ENCODE data around the gene STARD7. TPM values are rescaled to one million over a fixed set of nuclear protein-coding genes. Genes with fewer than 3 reads are reported as not detected.

STARD7 gene
- total and polyA plus RNA-seq, 2 of the 13 experiments (the other 11 are each of a cell fraction or from before 2014, with no cell fraction given) = 88.2 to 300 TPM

DNA sequence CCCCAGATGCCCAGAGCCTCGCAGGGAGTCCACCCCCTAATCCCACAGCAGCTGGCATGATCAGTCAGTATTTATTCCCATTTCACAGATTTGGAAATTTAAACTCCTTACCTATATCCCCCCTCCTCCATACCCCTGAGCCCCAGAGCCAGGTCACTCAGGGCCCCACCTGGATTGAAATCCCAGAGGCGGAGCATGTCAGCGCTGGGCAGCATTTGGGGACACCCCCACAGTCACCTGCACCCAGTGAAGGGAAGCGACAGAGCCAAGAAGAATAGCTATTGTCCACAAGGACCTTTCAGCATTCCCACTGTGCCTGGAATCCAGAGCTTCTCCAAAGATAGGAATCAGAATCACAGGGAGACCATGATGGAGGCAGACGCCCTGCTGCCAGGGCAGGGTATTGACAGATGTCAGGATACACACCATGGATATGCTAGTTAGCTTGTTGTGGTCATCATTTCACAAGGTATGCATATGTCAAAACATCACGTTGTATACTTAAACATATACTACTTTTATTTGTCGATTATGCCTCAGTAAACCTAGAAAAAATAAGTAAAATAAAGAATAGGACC, 69.4 kb downstream of the STARD7 start:
- ChIA-PET POLR2A (no interaction called here), CTCF (ENCODE audit: low intra/inter-chr PET ratio, low total read pairs) (interaction anchor here (0.7 to 2.7 kb wide), 3 partner anchors 35 to 371 kb away, joined by 3 to 33 read pairs (median 6); no protein-coding TSS in a partner anchor)
- no peaks in the 10 kb centered on the region for H3K36me3 ChIP-seq (replicated peaks in 1 of 2; ENCODE audit: control insufficient read depth in 1 of 2, insufficient read depth in 2 of 2, low read length in 2 of 2)
- no peak overlapping the region for H3K4me3 ChIP-seq (replicated peaks in 1 of 3; ENCODE audit: insufficient read depth in 1 of 3, low read depth in 2 of 3, low read length in 3 of 3)
- intact Hi-C loops (cut with micrococcal nuclease; ENCODE audit: unreplicated experiment) = loop anchor here (2.0 kb wide), 1 partner anchor 122 kb away; no protein-coding TSS in a partner anchor
- WGBS (ENCODE audit: low lambda C conversion rate) = 36% methylated on average over 7 of the region's 7 CpGs
- no peak overlapping the region for H3K4me2 ChIP-seq (ENCODE audit: low read depth, low read length)
- H4K20me1 ChIP-seq (ENCODE audit: insufficient read depth, low read length) = no peaks in the 10 kb centered on the region
- in situ Hi-C loops (cut with HindIII; ENCODE audit: extremely low pct_ligation_motif_present, low pct_unique_long_range_greater_than_20kb) = loop anchor here (25.0 kb wide), 1 partner anchor 373 kb away; the partner anchor contains the start of gene NEURL3
- no peak overlapping the region for H2AFZ ChIP-seq (ENCODE audit: low read length)
- ATAC-seq (no peak), DNase-seq (ENCODE audit: low spot score) (no peak), FAIRE-seq (no peak)
- H3K9ac ChIP-seq (ENCODE audit: insufficient read depth, low read depth, low read length) = no peak overlapping the region
- no peaks in the 10 kb centered on the region for H3K9me3 ChIP-seq (ENCODE audit: low read length)
- no peaks in the 10 kb centered on the region for H3K4me1 ChIP-seq (ENCODE audit: insufficient read depth, low read length)
- H3K27ac ChIP-seq (ENCODE audit: extremely low read length, insufficient read depth, low read length) = no peak overlapping the region
- TF ChIP-seq ZNF468 (CRISPR knock-in tag; IDR thresholded peaks at IDR 0.05) (no peak), ZNF232 (CRISPR knock-in tag; IDR thresholded peaks at IDR 0.05; ENCODE audit: borderline replicate concordance) (no peak), NKX3-1 (CRISPR knock-in tag; IDR thresholded peaks at IDR 0.05) (no peak), ZBTB1 (CRISPR knock-in tag; IDR thresholded peaks at IDR 0.05; ENCODE audit: borderline replicate concordance) (no peak), ZNF264 (CRISPR knock-in tag; IDR thresholded peaks at IDR 0.05) (no peak), FOXK2 (IDR thresholded peaks at IDR 0.05) (no peak), TCF7 (IDR thresholded peaks at IDR 0.05; ENCODE audit: low read depth) (no peak), SIX4 (CRISPR knock-in tag; IDR thresholded peaks at IDR 0.05) (no peak), ZNF761 (CRISPR knock-in tag; conservative IDR thresholded peaks at IDR 0.05) (no peak), ZFY (CRISPR knock-in tag; IDR thresholded peaks at IDR 0.05) (no peak), ZNF260 (CRISPR knock-in tag; IDR thresholded peaks at IDR 0.05; ENCODE audit: borderline replicate concordance, low read depth) (no peak), ADNP (CRISPR knock-in tag; IDR thresholded peaks at IDR 0.05) (no peak), ZNF282 (IDR thresholded peaks at IDR 0.05; ENCODE audit: partially characterized antibody) (no peak), STAG1 (CRISPR knock-in tag; IDR thresholded peaks at IDR 0.05) (no peak), NBN (conservative IDR thresholded peaks at IDR 0.05) (no peak)
- TF ChIP-seq, protein P1, sequence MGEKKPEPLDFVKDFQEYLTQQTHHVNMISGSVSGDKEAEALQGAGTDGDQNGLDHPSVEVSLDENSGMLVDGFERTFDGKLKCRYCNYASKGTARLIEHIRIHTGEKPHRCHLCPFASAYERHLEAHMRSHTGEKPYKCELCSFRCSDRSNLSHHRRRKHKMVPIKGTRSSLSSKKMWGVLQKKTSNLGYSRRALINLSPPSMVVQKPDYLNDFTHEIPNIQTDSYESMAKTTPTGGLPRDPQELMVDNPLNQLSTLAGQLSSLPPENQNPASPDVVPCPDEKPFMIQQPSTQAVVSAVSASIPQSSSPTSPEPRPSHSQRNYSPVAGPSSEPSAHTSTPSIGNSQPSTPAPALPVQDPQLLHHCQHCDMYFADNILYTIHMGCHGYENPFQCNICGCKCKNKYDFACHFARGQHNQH (CRISPR knock-in tag; IDR thresholded peaks at IDR 0.05) = no peak
- TF ChIP-seq, protein P2, sequence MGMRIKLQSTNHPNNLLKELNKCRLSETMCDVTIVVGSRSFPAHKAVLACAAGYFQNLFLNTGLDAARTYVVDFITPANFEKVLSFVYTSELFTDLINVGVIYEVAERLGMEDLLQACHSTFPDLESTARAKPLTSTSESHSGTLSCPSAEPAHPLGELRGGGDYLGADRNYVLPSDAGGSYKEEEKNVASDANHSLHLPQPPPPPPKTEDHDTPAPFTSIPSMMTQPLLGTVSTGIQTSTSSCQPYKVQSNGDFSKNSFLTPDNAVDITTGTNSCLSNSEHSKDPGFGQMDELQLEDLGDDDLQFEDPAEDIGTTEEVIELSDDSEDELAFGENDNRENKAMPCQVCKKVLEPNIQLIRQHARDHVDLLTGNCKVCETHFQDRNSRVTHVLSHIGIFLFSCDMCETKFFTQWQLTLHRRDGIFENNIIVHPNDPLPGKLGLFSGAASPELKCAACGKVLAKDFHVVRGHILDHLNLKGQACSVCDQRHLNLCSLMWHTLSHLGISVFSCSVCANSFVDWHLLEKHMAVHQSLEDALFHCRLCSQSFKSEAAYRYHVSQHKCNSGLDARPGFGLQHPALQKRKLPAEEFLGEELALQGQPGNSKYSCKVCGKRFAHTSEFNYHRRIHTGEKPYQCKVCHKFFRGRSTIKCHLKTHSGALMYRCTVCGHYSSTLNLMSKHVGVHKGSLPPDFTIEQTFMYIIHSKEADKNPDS (CRISPR knock-in tag; IDR thresholded peaks at IDR 0.05) = no peak
- TF ChIP-seq, protein P3, sequence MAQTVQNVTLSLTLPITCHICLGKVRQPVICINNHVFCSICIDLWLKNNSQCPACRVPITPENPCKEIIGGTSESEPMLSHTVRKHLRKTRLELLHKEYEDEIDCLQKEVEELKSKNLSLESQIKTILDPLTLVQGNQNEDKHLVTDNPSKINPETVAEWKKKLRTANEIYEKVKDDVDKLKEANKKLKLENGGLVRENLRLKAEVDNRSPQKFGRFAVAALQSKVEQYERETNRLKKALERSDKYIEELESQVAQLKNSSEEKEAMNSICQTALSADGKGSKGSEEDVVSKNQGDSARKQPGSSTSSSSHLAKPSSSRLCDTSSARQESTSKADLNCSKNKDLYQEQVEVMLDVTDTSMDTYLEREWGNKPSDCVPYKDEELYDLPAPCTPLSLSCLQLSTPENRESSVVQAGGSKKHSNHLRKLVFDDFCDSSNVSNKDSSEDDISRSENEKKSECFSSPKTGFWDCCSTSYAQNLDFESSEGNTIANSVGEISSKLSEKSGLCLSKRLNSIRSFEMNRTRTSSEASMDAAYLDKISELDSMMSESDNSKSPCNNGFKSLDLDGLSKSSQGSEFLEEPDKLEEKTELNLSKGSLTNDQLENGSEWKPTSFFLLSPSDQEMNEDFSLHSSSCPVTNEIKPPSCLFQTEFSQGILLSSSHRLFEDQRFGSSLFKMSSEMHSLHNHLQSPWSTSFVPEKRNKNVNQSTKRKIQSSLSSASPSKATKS (CRISPR knock-in tag; IDR thresholded peaks at IDR 0.05) = no peak
- no peaks in the 10 kb centered on the region for H3K79me2 ChIP-seq (ENCODE audit: insufficient read depth, low read length)
- no TSS peak for BruUV-seq (replicated peaks)
- H3K27me3 ChIP-seq (ENCODE audit: control insufficient read depth in 1 of 2, insufficient read depth in 2 of 2, low read length in 2 of 2) = peaks cover 19 to 60% of the 10 kb centered on the region in 2 experiments
